Measurements from ENCODE around the gene EML4. TPM values are rescaled to one million over a fixed set of nuclear protein-coding genes. Genes with fewer than 3 reads are reported as not detected.

The EML4 gene
- total and polyA plus RNA-seq, 2 of the 13 experiments (the other 11 are each of a cell fraction or from before 2014, with no cell fraction given), result 243 to 476 TPM

DNA sequence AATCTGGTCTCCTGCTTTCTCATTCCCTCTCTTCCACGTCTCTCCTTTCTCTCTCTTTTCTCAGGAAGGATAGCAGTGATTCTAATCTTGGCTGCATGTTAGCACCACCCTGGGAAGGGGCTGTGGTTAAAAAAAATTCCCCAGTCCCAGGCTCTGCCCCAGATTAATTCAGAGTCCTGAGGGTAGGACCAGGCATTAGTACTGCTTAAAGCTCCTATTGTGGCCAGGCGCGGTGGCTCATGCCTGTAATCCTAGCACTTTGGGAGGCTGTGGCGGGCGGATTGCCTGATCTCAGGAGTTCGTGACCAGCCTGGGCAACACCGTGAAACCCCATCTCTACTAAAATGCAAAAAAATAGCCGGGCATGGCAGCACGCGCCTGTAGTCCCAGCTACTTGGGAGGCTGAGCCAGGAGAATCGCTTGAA is 35.4 kb upstream of the EML4 start:
- ATAC-seq (no peak), FAIRE-seq (no peak), DNase-seq (ENCODE audit: low spot score) (no peak)
- H2AFZ ChIP-seq (ENCODE audit: low read length), result no peak overlapping the region
- H3K79me2 ChIP-seq (ENCODE audit: insufficient read depth, low read length), result peaks cover 43% of the 10 kb centered on the region
- H3K27me3 ChIP-seq (ENCODE audit: control insufficient read depth in 1 of 2, insufficient read depth in 2 of 2, low read length in 2 of 2), result no peaks in the 10 kb centered on the region
- CTCF ChIA-PET (ENCODE audit: low intra/inter-chr PET ratio, low total read pairs), result no interaction called here
- no peaks in the 10 kb centered on the region for H3K9me3 ChIP-seq (ENCODE audit: low read length)
- POLR2A ChIA-PET, result interaction anchor here (1.0 to 6.5 kb wide), 18 partner anchors 9 to 286 kb away, joined by 3 to 110 read pairs (median 14); no protein-coding TSS in a partner anchor
- BruUV-seq (replicated peaks), result no TSS peak
- H3K9ac ChIP-seq (ENCODE audit: insufficient read depth, low read depth, low read length), result peak overlapping the region; percentile 53
- H3K4me2 ChIP-seq (ENCODE audit: low read depth, low read length), result peak overlapping the region; percentile 62
- 91% methylated on average over 11 of the region's 11 CpGs for WGBS (ENCODE audit: low lambda C conversion rate)
- in situ Hi-C loops (cut with HindIII; ENCODE audit: extremely low pct_ligation_motif_present, low pct_unique_long_range_greater_than_20kb), result loop anchor here (5.0 kb wide), 1 partner anchor 39 kb away; no protein-coding TSS in a partner anchor
- H4K20me1 ChIP-seq (ENCODE audit: insufficient read depth, low read length), result no peaks in the 10 kb centered on the region
- peak overlapping the region in 1 of 3 experiments; percentile 53; a peak in 1 of 6 replicates for H3K4me3 ChIP-seq (replicated peaks in 1 of 3; ENCODE audit: insufficient read depth in 1 of 3, low read depth in 2 of 3, low read length in 3 of 3)
- H3K4me1 ChIP-seq (ENCODE audit: insufficient read depth, low read length), result peaks cover 100% of the 10 kb centered on the region
- peak overlapping the region; percentile 86 for H3K27ac ChIP-seq (ENCODE audit: extremely low read length, insufficient read depth, low read length)
- intact Hi-C loops (cut with micrococcal nuclease; ENCODE audit: unreplicated experiment), result loop anchor here (1.0 kb wide), 1 partner anchor 153 kb away; no protein-coding TSS in a partner anchor
- no peaks in the 10 kb centered on the region for H3K36me3 ChIP-seq (replicated peaks in 1 of 2; ENCODE audit: control insufficient read depth in 1 of 2, insufficient read depth in 2 of 2, low read length in 2 of 2)
- TF ChIP-seq ZNF121 (CRISPR knock-in tag; IDR thresholded peaks at IDR 0.05), result no peak
- TF ChIP-seq ZNF891 (CRISPR knock-in tag; IDR thresholded peaks at IDR 0.05), result no peak; the same call in 1 of the 2 replicates
- no peak for TF ChIP-seq PHB2 (IDR thresholded peaks at IDR 0.05; ENCODE audit: partially characterized antibody)
- TF ChIP-seq IRF2 (CRISPR knock-in tag; IDR thresholded peaks at IDR 0.05), result no peak
- TF ChIP-seq, protein P1, sequence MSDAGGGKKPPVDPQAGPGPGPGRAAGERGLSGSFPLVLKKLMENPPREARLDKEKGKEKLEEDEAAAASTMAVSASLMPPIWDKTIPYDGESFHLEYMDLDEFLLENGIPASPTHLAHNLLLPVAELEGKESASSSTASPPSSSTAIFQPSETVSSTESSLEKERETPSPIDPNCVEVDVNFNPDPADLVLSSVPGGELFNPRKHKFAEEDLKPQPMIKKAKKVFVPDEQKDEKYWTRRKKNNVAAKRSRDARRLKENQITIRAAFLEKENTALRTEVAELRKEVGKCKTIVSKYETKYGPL (CRISPR knock-in tag; IDR thresholded peaks at IDR 0.05), result no peak
- no peak for TF ChIP-seq KDM2A (CRISPR knock-in tag; IDR thresholded peaks at IDR 0.05; ENCODE audit: borderline replicate concordance, low read depth)
- TF ChIP-seq RFXAP (CRISPR knock-in tag; IDR thresholded peaks at IDR 0.05; ENCODE audit: borderline replicate concordance), result no peak
- no peak for TF ChIP-seq PHF21A (CRISPR knock-in tag; IDR thresholded peaks at IDR 0.05)
- 0 out of 2 replicates have a peak, but pooled peaks have one; percentile 22 for TF ChIP-seq MED1 (CRISPR knock-in tag; IDR thresholded peaks at IDR 0.05)
- TF ChIP-seq ZMAT3 (CRISPR knock-in tag; conservative IDR thresholded peaks at IDR 0.05), result no peak
- TF ChIP-seq ZNF331 (CRISPR knock-in tag; IDR thresholded peaks at IDR 0.05), result no peak
- no peak for TF ChIP-seq ZNF468 (CRISPR knock-in tag; IDR thresholded peaks at IDR 0.05)
- no peak for TF ChIP-seq ATF7 (IDR thresholded peaks at IDR 0.05)
- no peak for TF ChIP-seq ATF7 (CRISPR knock-in tag; IDR thresholded peaks at IDR 0.05)
- TF ChIP-seq, protein P2, sequence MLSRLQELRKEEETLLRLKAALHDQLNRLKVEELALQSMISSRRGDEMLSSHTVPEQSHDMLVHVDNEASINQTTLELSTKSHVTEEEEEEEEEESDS (CRISPR knock-in tag; IDR thresholded peaks at IDR 0.05; ENCODE audit: borderline replicate concordance), result no peak
- TF ChIP-seq SP4 (CRISPR knock-in tag; IDR thresholded peaks at IDR 0.05), result no peak
- TF ChIP-seq ZBTB7A (CRISPR knock-in tag; IDR thresholded peaks at IDR 0.05), result no peak
- TF ChIP-seq FOSL2 (CRISPR knock-in tag; IDR thresholded peaks at IDR 0.05), result 0 out of 2 replicates have a peak, but pooled peaks have one; percentile 15
- TF ChIP-seq, protein P3, sequence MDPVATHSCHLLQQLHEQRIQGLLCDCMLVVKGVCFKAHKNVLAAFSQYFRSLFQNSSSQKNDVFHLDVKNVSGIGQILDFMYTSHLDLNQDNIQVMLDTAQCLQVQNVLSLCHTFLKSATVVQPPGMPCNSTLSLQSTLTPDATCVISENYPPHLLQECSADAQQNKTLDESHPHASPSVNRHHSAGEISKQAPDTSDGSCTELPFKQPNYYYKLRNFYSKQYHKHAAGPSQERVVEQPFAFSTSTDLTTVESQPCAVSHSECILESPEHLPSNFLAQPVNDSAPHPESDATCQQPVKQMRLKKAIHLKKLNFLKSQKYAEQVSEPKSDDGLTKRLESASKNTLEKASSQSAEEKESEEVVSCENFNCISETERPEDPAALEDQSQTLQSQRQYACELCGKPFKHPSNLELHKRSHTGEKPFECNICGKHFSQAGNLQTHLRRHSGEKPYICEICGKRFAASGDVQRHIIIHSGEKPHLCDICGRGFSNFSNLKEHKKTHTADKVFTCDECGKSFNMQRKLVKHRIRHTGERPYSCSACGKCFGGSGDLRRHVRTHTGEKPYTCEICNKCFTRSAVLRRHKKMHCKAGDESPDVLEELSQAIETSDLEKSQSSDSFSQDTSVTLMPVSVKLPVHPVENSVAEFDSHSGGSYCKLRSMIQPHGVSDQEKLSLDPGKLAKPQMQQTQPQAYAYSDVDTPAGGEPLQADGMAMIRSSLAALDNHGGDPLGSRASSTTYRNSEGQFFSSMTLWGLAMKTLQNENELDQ (CRISPR knock-in tag; IDR thresholded peaks at IDR 0.05; ENCODE audit: borderline replicate concordance), result no peak
- TF ChIP-seq, protein P4, sequence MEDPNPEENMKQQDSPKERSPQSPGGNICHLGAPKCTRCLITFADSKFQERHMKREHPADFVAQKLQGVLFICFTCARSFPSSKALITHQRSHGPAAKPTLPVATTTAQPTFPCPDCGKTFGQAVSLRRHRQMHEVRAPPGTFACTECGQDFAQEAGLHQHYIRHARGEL (CRISPR knock-in tag; IDR thresholded peaks at IDR 0.05), result no peak
- TF ChIP-seq ZNF430 (CRISPR knock-in tag; IDR thresholded peaks at IDR 0.05), result no peak
- no peak for TF ChIP-seq MXI1 (IDR thresholded peaks at IDR 0.05; ENCODE audit: borderline replicate concordance, low read depth, low read length)
- no peak for TF ChIP-seq ZNF335 (CRISPR knock-in tag; IDR thresholded peaks at IDR 0.05)
- TF ChIP-seq ZNF788 (CRISPR knock-in tag; IDR thresholded peaks at IDR 0.05; ENCODE audit: borderline replicate concordance), result 0 out of 2 replicates have a peak, but pooled peaks have one; percentile 47
- 0 out of 2 replicates have a peak, but pooled peaks have one; percentile 64 for TF ChIP-seq ZFP37 (CRISPR knock-in tag; IDR thresholded peaks at IDR 0.05; ENCODE audit: borderline replicate concordance)

All from HepG2 (cell line).